Measurements from ENCODE around the gene VAMP2. TPM values are rescaled to one million over a fixed set of nuclear protein-coding genes. Genes with fewer than 3 reads are reported as not detected.

VAMP2 gene
- total RNA-seq, 2 experiments from 2014 or later: 30.0 to 33.7 TPM

DNA sequence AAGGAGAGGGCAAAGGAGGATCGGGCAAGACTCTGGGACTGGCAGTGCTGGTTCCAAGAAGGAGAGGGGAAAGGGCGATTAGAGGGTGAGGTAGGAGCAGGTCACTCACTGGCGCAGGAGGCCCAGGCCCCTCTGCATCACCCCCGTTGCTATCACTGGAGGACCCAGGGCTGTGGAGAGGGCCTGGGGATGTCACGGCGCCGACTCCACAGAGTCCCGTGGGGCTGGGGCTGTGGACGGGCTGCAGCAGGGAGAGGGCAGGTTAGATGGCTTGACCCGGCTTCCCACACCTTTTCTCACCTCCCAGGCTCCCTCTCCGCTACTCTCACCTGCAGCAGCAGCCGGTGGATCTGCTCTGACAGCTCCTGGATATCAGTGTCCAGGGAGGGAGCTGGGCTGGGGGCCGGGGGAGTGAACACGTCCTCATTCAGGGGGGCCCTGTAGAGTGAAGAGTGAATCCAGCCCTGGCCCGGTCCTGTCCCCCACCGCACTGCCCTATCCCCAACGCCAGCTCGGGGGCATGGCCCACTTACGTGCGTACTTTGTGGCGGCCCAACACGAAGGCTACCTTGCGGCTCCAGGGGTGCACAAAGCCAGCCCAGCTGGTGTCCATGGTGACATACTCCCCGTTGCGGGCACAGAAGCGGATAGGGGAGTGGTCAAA lies 15.5 kb downstream of the VAMP2 start:
- ChIA-PET CTCF (interaction anchor here (1.3 kb wide), 1 partner anchor 8 kb away, joined by 10 read pairs; no protein-coding TSS in a partner anchor), POLR2A (interaction anchor here (1.0 to 22.8 kb wide), 5 partner anchors 4 to 25 kb away, joined by 3 to 476 read pairs (median 228); partner anchors contain the start of genes PER1 and VAMP2)
- no peaks in the 10 kb centered on the region for H3K27me3 Mint-ChIP-seq
- H3K4me1 Mint-ChIP-seq (ENCODE audit: low read depth): peaks cover 8% of the 10 kb centered on the region
- H3K27ac Mint-ChIP-seq: no peak overlapping the region
- no peaks in the 10 kb centered on the region for H3K9me3 Mint-ChIP-seq
- TF ChIP-seq, protein P1, sequence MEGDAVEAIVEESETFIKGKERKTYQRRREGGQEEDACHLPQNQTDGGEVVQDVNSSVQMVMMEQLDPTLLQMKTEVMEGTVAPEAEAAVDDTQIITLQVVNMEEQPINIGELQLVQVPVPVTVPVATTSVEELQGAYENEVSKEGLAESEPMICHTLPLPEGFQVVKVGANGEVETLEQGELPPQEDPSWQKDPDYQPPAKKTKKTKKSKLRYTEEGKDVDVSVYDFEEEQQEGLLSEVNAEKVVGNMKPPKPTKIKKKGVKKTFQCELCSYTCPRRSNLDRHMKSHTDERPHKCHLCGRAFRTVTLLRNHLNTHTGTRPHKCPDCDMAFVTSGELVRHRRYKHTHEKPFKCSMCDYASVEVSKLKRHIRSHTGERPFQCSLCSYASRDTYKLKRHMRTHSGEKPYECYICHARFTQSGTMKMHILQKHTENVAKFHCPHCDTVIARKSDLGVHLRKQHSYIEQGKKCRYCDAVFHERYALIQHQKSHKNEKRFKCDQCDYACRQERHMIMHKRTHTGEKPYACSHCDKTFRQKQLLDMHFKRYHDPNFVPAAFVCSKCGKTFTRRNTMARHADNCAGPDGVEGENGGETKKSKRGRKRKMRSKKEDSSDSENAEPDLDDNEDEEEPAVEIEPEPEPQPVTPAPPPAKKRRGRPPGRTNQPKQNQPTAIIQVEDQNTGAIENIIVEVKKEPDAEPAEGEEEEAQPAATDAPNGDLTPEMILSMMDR (IDR thresholded peaks at IDR 0.05): no peak
- intact Hi-C loops (cut with micrococcal nuclease): no loop called here
- DNase-seq (no peak), ATAC-seq (no peak)
- no peak overlapping the region for H3K4me3 Mint-ChIP-seq
- peaks cover 60% of the 10 kb centered on the region for H3K36me3 Mint-ChIP-seq (ENCODE audit: low read depth)

DNA sequence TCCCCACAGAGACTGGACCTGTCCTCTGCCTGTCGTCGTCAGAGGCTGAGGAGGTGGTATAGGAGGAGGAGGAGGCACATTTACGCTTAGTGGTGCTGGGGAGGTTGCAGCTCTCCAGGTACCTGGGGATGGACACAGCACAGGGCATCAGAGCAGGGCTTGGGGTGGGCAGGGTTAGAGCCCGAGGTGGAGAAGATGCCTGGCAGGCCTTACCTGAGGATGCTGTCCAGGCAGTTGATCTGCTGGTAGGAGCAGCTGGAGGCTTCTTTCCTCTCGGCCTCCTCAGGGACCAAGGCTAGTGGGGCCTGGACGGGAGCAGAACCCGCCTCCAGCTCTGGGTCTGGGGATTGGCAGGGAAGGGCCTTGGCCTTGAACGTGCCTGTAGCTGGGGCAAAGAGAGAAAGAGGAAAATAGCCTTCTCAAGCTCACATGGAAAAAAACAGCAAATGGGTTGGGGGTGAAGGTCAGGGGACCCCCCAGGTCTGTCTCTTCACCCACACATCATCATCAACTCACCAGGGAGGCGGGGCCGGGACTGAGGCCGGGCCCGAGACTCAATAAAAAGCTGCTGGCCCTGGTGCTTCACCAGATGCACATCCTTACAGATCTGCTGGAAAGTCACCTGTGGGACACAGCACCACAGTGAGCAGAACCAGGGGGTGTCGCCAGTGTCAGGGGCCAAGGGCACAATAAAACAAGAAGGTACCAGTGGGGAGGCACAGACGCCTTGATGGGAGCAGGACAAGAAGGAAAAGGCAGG lies 16.2 kb downstream of the VAMP2 start:
- ChIA-PET POLR2A (interaction anchor here (1.6 to 22.8 kb wide), 3 partner anchors 8 to 26 kb away, joined by 3 to 476 read pairs (median 228); partner anchors contain the start of genes PER1 and VAMP2), CTCF (interaction anchor here (0.9 kb wide), 1 partner anchor 8 kb away, joined by 3 read pairs; no protein-coding TSS in a partner anchor)
- peaks cover 8% of the 10 kb centered on the region for H3K4me1 Mint-ChIP-seq (ENCODE audit: low read depth)
- H3K4me3 Mint-ChIP-seq: no peak overlapping the region
- DNase-seq (no peak), ATAC-seq (no peak)
- no peaks in the 10 kb centered on the region for H3K9me3 Mint-ChIP-seq
- TF ChIP-seq, protein P1 (IDR thresholded peaks at IDR 0.05): no peak
- no peak overlapping the region for H3K27ac Mint-ChIP-seq
- H3K27me3 Mint-ChIP-seq: no peaks in the 10 kb centered on the region
- intact Hi-C loops (cut with micrococcal nuclease): no loop called here
- peaks cover 64% of the 10 kb centered on the region for H3K36me3 Mint-ChIP-seq (ENCODE audit: low read depth)

DNA sequence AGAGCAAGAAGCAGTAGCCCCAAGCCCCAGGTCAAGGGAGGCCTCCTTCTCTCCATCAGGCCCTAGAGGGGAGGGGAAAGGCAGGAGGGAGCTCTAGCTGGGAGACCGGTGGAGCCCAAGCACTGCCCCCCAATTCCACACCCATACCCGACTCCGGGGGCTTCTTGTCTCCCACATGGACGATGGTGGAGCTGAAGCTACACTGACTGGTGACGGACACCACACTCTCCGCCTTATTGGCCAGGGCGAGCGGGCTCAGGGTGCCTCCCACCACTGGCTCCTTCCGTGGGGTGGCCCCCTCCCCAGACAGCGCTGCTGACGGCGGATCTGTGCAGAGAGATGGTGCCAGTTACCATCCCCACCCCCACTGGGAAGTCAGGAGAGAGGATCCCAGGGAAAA lies 16.9 kb downstream of the VAMP2 start:
- ATAC-seq: no peak
- POLR2A ChIA-PET: interaction anchor here (1.6 to 22.8 kb wide), 3 partner anchors 7 to 26 kb away, joined by 3 to 476 read pairs (median 228); partner anchors contain the start of genes PER1 and VAMP2

DNA sequence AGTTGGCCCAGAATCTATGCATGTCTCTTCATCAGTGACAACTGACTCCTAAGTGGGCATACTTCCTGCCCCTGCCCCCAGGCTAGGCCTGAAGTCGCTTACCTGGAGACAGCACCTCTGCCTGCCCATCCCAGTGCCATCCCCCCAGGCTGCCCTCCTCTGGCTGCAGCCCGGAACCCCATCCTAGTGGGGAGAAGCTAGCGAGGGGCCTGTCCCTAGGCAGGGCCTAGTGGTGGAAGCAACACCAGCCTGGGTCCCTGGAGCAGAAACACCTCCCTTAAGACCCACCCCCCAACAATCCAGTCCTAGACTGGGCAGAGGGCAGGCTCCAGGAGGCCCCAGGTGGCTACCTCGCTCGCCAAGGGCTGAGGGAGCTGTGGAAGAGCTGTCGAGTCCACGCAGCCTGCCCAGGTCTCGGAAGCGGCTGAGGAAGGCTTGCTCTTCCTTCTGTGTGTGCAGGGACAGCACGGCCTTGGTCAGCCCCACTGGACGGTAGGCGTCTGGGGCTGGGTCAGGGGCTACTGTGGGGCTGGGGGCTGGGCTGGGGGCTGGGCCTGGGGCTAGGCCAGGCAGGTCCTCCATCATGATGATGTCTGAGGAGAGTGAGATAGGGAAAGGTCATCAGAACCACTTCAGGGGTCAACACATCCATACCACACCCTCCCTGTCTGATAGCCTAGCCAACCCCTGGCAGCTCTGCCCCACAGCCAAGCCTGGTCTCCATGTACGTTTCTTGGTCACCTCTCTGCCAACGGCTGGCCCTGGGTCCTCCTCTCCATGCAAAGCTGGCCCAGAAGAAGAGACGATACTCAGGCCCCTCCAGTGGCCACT lies 18.1 kb downstream of the VAMP2 start:
- Mint-ChIP-seq H3K27me3 (no peaks in the 10 kb centered on the region), H3K36me3 (ENCODE audit: low read depth) (peaks cover 64% of the 10 kb centered on the region)

More for the DNA sequence above, 16.9 kb downstream of the VAMP2 start:
- Mint-ChIP-seq H3K4me3 (no peak overlapping the region), H3K36me3 (ENCODE audit: low read depth) (peaks cover 71% of the 10 kb centered on the region), H3K27me3 (no peaks in the 10 kb centered on the region), H3K9me3 (no peaks in the 10 kb centered on the region), H3K27ac (no peak overlapping the region), H3K4me1 (ENCODE audit: low read depth) (peaks cover 6% of the 10 kb centered on the region)
- TF ChIP-seq, protein P1 (IDR thresholded peaks at IDR 0.05): no peak
- DNase-seq: no peak
- intact Hi-C loops (cut with micrococcal nuclease): no loop called here
- CTCF ChIA-PET: interaction anchor here (0.9 kb wide), 1 partner anchor 8 kb away, joined by 3 read pairs; no protein-coding TSS in a partner anchor

More for the DNA sequence above, 18.1 kb downstream of the VAMP2 start:
- H3K9me3 Mint-ChIP-seq: no peaks in the 10 kb centered on the region
- no peak overlapping the region for H3K4me3 Mint-ChIP-seq
- ChIA-PET POLR2A (interaction anchor here (1.1 to 22.8 kb wide), 3 partner anchors 12 to 105 kb away, joined by 3 to 476 read pairs (median 228); partner anchors contain the start of genes PER1 and VAMP2), CTCF (interaction anchor here (1.0 kb wide), 1 partner anchor 10 kb away, joined by 3 read pairs; no protein-coding TSS in a partner anchor)
- intact Hi-C loops (cut with micrococcal nuclease): no loop called here
- no peak for ATAC-seq
- TF ChIP-seq, protein P1 (IDR thresholded peaks at IDR 0.05): no peak
- H3K4me1 Mint-ChIP-seq (ENCODE audit: low read depth): no peaks in the 10 kb centered on the region
- DNase-seq: no peak
- H3K27ac Mint-ChIP-seq: no peak overlapping the region

Data from activated CD8-positive, alpha-beta T cell treated with anti-CD3 and anti-CD28 coated beads for 36 hours (primary cell).